HepG2 (cell line): ENCODE results near the gene PDRG1.

Experiments used
- BRD4 ChIP-seq: sonication (generic); formaldehyde crosslinking; IDR thresholded peaks from 2 replicates; pipeline ENCODE4 v1.4.0; 2020; ENCODE audit warnings: missing genetic modification reagents
- CHD4 ChIP-seq: fragments of 200-600 bp; sonication (generic); IDR thresholded peaks from 2 replicates; pipeline ENCODE4 v1.7.0; 2017; ENCODE audit warnings: mild to moderate bottlenecking, low read length, borderline replicate concordance
- MAX ChIP-seq: IDR thresholded peaks from 2 replicates; pipeline ENCODE4 v1.6.1; 2012; ENCODE audit warnings: inconsistent platforms
- MEIS2 ChIP-seq: sonication (generic); formaldehyde crosslinking; IDR thresholded peaks from 2 replicates; pipeline ENCODE4 v1.9.0; 2021; ENCODE audit warnings: mild to moderate bottlenecking, missing genetic modification reagents
- RAD21 ChIP-seq: fragments of 450-650 bp; formaldehyde crosslinking; IDR thresholded peaks from 2 replicates; pipeline ENCODE4 v1.5.0; 2020; ENCODE audit warnings: mild to moderate bottlenecking
- TAF1 ChIP-seq: sonication (generic); formaldehyde crosslinking; IDR thresholded peaks from 2 replicates; pipeline ENCODE4 v1.4.0; 2020; ENCODE audit warnings: missing genetic modification reagents

DNA sequence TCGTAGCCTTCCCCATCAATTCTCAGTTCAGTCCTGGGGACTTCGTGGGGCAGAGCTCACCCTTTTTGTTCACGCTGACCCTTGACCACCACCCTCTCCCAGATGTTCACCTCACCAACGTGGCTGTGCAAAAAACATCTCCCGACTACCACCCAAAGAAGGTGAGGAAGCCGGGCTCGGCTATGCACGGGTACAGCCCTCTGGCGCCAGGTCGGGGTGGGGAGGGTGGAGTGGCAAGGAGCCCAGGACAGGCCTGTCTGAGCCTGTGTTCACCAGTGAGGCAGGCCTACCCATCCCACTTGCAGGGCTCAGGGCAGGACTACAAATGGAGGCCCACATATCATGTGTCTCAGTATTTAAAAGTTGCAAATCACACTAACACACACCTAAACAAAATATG is 18.1 kb downstream of the PDRG1 start:
- TF ChIP-seq RAD21 (no peak), BRD4 (CRISPR knock-in tag) (no peak), TAF1 (CRISPR knock-in tag) (no peak), MAX (no peak), CHD4 (no peak), MEIS2 (no peak)
